Measurements from ENCODE around the gene KLK10. TPM values are rescaled to one million over a fixed set of nuclear protein-coding genes. Genes with fewer than 3 reads are reported as not detected.

The KLK10 gene
- total RNA-seq, 1 donor from 2014 or later, result not detected

DNA sequence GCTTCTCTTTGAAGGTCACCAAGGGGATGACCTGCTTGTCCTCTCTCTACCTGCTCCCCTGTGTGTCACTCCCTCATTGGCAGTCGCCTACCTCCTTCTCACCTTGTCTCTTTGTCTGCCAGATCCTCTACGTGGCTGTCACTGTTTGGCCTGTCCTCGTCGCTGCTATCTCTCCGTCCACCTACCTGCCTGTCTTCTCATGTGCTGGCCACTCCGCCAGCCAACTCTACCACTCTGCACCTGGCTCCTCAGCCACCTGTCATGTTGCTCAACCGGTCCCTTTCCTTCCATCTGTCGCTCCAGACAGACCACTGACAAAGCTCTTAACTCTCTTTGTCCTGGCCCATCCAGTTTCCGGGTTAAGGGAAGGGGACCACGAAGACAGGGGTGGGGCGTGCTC lies 15.2 kb upstream of the KLK10 start, which contains the start of gene KLK12:
TSS of gene KLK12 (minus strand) at position 299 of the 400 bp plus-strand sequence. CDS start 381 bp downstream, outside the sequence.
- Mint-ChIP-seq H3K27me3 (peaks cover 21% of the 10 kb centered on the region), H3K9me3 (no peaks in the 10 kb centered on the region), H3K4me1 (no peaks in the 10 kb centered on the region), H3K4me3 (no peak within 1 kb of the TSS), H3K36me3 (ENCODE audit: low read depth) (no peaks in the 10 kb centered on the region), H3K27ac (no peak within 1 kb of the TSS)
- ATAC-seq (ENCODE audit: low read depth), result no peak
- ChIA-PET CTCF (no interaction called here), POLR2A (no interaction called here)
- TF ChIP-seq, protein P1, sequence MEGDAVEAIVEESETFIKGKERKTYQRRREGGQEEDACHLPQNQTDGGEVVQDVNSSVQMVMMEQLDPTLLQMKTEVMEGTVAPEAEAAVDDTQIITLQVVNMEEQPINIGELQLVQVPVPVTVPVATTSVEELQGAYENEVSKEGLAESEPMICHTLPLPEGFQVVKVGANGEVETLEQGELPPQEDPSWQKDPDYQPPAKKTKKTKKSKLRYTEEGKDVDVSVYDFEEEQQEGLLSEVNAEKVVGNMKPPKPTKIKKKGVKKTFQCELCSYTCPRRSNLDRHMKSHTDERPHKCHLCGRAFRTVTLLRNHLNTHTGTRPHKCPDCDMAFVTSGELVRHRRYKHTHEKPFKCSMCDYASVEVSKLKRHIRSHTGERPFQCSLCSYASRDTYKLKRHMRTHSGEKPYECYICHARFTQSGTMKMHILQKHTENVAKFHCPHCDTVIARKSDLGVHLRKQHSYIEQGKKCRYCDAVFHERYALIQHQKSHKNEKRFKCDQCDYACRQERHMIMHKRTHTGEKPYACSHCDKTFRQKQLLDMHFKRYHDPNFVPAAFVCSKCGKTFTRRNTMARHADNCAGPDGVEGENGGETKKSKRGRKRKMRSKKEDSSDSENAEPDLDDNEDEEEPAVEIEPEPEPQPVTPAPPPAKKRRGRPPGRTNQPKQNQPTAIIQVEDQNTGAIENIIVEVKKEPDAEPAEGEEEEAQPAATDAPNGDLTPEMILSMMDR (IDR thresholded peaks at IDR 0.05), result no peak
- intact Hi-C loops (cut with micrococcal nuclease), result no loop called here
- DNase-seq, result no peak

DNA sequence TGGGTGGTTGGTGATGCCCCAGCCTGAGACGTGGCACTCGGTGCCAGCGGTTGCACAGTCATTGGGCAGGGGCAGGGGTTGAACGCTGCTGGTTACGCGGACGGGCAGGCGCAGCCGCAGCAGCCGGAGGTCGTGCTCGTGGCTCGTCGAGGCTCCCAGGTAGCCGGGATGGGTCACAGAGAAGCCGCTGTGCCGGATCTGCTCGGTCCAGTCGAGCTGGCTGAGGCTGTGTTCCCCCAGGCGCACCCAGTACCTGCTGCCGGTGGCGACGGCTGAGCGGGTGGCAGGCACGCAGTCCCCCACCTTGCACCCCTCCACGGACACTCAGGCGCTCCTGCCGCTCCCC lies 12.3 kb upstream of the KLK10 start:
- CTCF ChIA-PET, result no interaction called here
- Mint-ChIP-seq H3K27me3 (peaks cover 28% of the 10 kb centered on the region), H3K4me1 (no peaks in the 10 kb centered on the region), H3K4me3 (no peak overlapping the region), H3K36me3 (ENCODE audit: low read depth) (no peaks in the 10 kb centered on the region), H3K9me3 (no peaks in the 10 kb centered on the region), H3K27ac (no peak overlapping the region)
- POLR2A ChIA-PET, result no interaction called here
- ATAC-seq (ENCODE audit: low read depth) (no peak), DNase-seq (no peak)
- intact Hi-C loops (cut with micrococcal nuclease), result no loop called here
- TF ChIP-seq, protein P1 (IDR thresholded peaks at IDR 0.05), result no peak

DNA sequence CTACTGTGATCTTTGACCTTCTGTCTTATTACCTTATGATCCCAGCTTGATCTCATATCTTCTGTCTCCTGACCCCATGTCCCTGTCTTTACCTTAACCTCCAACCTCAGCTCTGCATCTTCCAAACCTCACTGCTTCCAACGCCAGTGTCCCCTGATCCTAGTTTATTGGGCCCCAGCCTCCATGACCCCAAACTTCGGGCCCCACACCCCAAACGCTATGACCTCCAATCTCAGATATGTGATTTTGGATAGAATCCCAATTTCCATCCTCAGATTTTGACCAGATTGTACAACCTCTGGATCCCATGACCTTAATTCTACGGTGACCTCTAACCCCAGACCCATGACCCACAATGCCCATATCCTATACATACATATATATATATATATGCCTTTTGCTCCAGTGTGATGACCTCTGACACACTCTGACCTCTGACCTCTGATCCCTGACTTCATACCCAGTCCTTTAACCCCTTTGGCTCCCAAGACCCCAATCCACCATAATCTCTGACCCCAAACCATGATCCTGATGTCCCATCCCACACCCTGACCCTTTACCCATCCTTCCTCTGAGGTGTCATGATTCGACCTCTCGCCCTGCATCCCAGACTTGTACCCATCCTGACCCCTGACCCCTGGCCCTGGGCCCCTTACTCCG lies 11.8 kb upstream of the KLK10 start:
- ATAC-seq (ENCODE audit: low read depth), result no peak
- H3K9me3 Mint-ChIP-seq, result no peaks in the 10 kb centered on the region

DNA sequence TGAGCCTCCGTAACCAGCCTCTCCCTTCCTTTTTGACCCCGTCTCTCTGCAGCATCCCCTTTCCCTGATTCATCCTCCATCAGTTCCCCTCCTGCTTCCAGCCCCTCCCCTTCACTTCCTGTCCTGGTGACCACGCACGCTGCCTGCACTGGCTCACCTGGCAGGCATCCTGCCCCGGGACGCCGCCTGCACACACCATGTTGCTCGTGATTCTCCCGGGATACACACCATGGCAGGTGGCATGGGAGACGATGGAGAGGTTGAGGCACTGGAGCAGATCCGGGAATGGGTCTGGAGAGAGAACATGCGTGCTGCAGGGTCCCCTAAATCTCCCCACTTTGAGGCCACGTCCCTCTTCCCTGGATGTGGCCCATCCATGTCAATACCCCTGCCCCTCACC lies 11.1 kb upstream of the KLK10 start:
- H3K9me3 Mint-ChIP-seq, result no peaks in the 10 kb centered on the region
- H3K36me3 Mint-ChIP-seq (ENCODE audit: low read depth), result no peaks in the 10 kb centered on the region
- H3K4me3 Mint-ChIP-seq, result no peak overlapping the region
- TF ChIP-seq, protein P1 (IDR thresholded peaks at IDR 0.05), result no peak
- intact Hi-C loops (cut with micrococcal nuclease), result no loop called here
- peaks cover 27% of the 10 kb centered on the region for H3K27me3 Mint-ChIP-seq
- DNase-seq (no peak), ATAC-seq (ENCODE audit: low read depth) (no peak)
- POLR2A ChIA-PET, result no interaction called here
- H3K27ac Mint-ChIP-seq, result no peak overlapping the region
- no peaks in the 10 kb centered on the region for H3K4me1 Mint-ChIP-seq
- CTCF ChIA-PET, result no interaction called here

More for the DNA sequence above, 11.8 kb upstream of the KLK10 start:
- peaks cover 27% of the 10 kb centered on the region for H3K27me3 Mint-ChIP-seq
- ChIA-PET CTCF (no interaction called here), POLR2A (no interaction called here)
- no peaks in the 10 kb centered on the region for H3K4me1 Mint-ChIP-seq
- no peak overlapping the region for H3K27ac Mint-ChIP-seq
- no peak for DNase-seq
- intact Hi-C loops (cut with micrococcal nuclease), result no loop called here
- no peak overlapping the region for H3K4me3 Mint-ChIP-seq
- H3K36me3 Mint-ChIP-seq (ENCODE audit: low read depth), result no peaks in the 10 kb centered on the region
- TF ChIP-seq, protein P1 (IDR thresholded peaks at IDR 0.05), result no peak

DNA sequence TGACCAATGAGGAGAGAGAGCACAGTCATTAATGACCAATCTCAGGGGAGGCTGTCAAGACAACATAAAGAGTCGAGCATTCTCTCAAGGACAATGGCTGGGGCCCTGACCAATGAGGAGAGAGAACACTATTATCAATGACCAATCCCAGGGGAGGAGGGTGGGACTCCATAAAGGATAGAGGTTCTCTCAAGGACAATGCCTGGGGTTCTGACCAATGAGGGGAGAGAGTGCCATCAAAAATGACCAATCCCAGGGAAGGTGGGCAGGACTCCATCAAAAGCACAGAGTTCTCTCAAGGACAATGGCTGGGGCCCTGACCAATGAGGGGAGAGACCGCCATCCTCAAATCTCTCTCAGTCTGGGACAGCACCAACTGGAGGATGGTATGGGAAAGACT lies 10.2 kb upstream of the KLK10 start:
- ChIA-PET POLR2A (no interaction called here), CTCF (no interaction called here)
- peaks cover 22% of the 10 kb centered on the region for H3K27me3 Mint-ChIP-seq
- H3K36me3 Mint-ChIP-seq (ENCODE audit: low read depth), result no peaks in the 10 kb centered on the region
- H3K4me3 Mint-ChIP-seq, result no peak overlapping the region
- H3K9me3 Mint-ChIP-seq, result no peaks in the 10 kb centered on the region
- TF ChIP-seq, protein P1 (IDR thresholded peaks at IDR 0.05), result no peak
- no peak for ATAC-seq (ENCODE audit: low read depth)
- H3K4me1 Mint-ChIP-seq, result no peaks in the 10 kb centered on the region
- DNase-seq, result no peak
- intact Hi-C loops (cut with micrococcal nuclease), result no loop called here
- no peak overlapping the region for H3K27ac Mint-ChIP-seq
